ENCODE measurements around the gene VCAN.

VCAN gene

GRCh38 chr5:83467371-83468035, 4.0 kb upstream of the VCAN start:
- no peak for DNase-seq (ENCODE audit: low read depth)

GRCh38 chr5:83469075-83469474, 2.5 kb upstream of the VCAN start:
- no peak for DNase-seq (ENCODE audit: low read depth)

GRCh38 chr5:83470526-83471404, 779 bp upstream of the VCAN start:
- no peak for DNase-seq (ENCODE audit: low read depth)

- DNase-seq (ENCODE audit: low read depth) = no peak
Observed at GRCh38 chr5:83472213-83472507, 616 bp downstream of the VCAN start.

- DNase-seq (ENCODE audit: low read depth) = no peak
Observed at GRCh38 chr5:83472508-83473345, 1.2 kb downstream of the VCAN start.

- no peak for DNase-seq (ENCODE audit: low read depth)
Observed at GRCh38 chr5:83473346-83474160, 2.0 kb downstream of the VCAN start.

- DNase-seq (ENCODE audit: low read depth) = no peak
Observed at GRCh38 chr5:83474161-83474796, 2.7 kb downstream of the VCAN start.

GRCh38 chr5:83474991-83475390, 3.4 kb downstream of the VCAN start:
- no peak for DNase-seq (ENCODE audit: low read depth)

GRCh38 chr5:83475391-83475863, 3.9 kb downstream of the VCAN start:
- no peak for DNase-seq (ENCODE audit: low read depth)

- DNase-seq (ENCODE audit: low read depth) = no peak
Observed at GRCh38 chr5:83475935-83476814, 4.6 kb downstream of the VCAN start.

GRCh38 chr5:83482961-83483360, 11.4 kb downstream of the VCAN start:
- DNase-seq (ENCODE audit: low read depth) = no peak

- no peak for DNase-seq (ENCODE audit: low read depth)
Observed at GRCh38 chr5:83484294-83484693, 12.8 kb downstream of the VCAN start.

- DNase-seq (ENCODE audit: low read depth) = no peak
Observed at GRCh38 chr5:83485842-83486241, 14.3 kb downstream of the VCAN start.

GRCh38 chr5:83487155-83487554, 15.6 kb downstream of the VCAN start:
- DNase-seq (ENCODE audit: low read depth) = no peak

- DNase-seq (ENCODE audit: low read depth) = no peak
Observed at GRCh38 chr5:83488271-83488670, 16.7 kb downstream of the VCAN start.

- DNase-seq (ENCODE audit: low read depth) = no peak
Observed at GRCh38 chr5:83488821-83489220, 17.3 kb downstream of the VCAN start.

- no peak for DNase-seq (ENCODE audit: low read depth)
Observed at GRCh38 chr5:83490203-83490602, 18.7 kb downstream of the VCAN start.

GRCh38 chr5:83492331-83492730, 20.8 kb downstream of the VCAN start:
- DNase-seq (ENCODE audit: low read depth) = no peak

GRCh38 chr5:83493644-83494043, 22.1 kb downstream of the VCAN start:
- no peak for DNase-seq (ENCODE audit: low read depth)

- no peak for DNase-seq (ENCODE audit: low read depth)
Observed at GRCh38 chr5:83494087-83494620, 22.6 kb downstream of the VCAN start.

Measured in activated T-helper 1 cell treated with Interleukin-2 at 50 U/mL for 16 hours (primary cell).